Measurements from ENCODE around the gene MEGF6. TPM values are rescaled to one million over a fixed set of nuclear protein-coding genes. Genes with fewer than 3 reads are reported as not detected.

MEGF6 gene
- total RNA-seq, 1 experiment from 2014 or later: 21.3 TPM

DNA sequence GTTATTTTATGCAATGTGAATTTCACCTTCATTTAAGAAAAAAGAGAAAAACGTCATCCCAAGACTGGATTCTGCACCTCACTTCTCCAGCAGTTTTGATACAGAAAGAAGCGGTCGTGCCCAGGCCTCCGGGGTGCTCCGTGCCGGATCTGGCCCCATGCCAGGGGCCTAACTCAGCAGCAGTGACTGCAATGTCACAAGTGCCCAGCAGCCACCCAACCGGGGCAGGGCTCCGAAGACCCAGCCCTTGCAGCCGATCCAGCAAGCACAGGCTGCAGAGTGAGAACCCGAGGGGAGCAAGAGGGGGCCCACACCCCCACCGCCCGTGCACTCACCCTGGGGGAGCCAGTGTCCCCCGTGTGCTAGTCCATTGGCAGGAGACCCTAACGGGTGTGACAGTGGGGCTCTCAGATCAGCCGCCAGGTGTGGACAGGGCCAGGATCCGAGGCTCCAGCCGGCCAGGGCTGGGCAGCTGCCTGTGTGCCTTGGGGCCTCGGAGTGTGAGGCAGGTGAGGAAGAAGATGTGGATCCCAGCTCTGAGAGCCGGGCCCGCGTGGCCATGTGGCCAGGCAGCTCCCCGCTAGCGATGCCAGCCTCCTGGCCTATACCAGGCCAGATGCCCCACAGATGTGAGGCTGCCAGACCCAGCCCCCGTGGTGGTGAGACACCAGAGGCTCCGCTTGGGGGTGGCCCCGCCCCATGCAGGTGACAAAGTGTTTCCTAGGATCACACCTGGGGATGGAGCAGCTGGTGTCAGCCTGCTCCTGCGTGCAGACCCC, 60.6 kb downstream of the MEGF6 start:
- H3K27me3 ChIP-seq (ENCODE audit: insufficient read depth, low read length): no peaks in the 10 kb centered on the region
- no peaks in the 10 kb centered on the region for H3K27me3 Mint-ChIP-seq (ENCODE audit: low read depth)
- no peaks in the 10 kb centered on the region; the same call in 1 of the 2 replicates for H3K4me1 ChIP-seq (ENCODE audit: insufficient read depth, low read length)
- no peak overlapping the region for H3K4me2 ChIP-seq (ENCODE audit: insufficient read depth, insufficient read length, low read length)
- peaks cover 0 to 10% of the 10 kb centered on the region in 2 experiments; a peak in 2 of 4 replicates for H3K4me1 Mint-ChIP-seq
- H4K8ac ChIP-seq (replicated peaks; ENCODE audit: insufficient read length, low read depth, low read length): no peak overlapping the region
- no peak overlapping the region for H3K56ac ChIP-seq (ENCODE audit: insufficient read length, low read depth, low read length)
- H3K79me1 ChIP-seq (ENCODE audit: insufficient read depth, low read depth, low read length, poor library complexity, severe bottlenecking): no peaks in the 10 kb centered on the region
- H3K18ac ChIP-seq (ENCODE audit: insufficient read length, low read depth, low read length): no peak overlapping the region
- H2BK12ac ChIP-seq (ENCODE audit: insufficient read length, low read depth, low read length): no peak overlapping the region
- H3K4ac ChIP-seq (ENCODE audit: low read depth, low read length): no peak overlapping the region
- no peak overlapping the region for H3K4me3 Mint-ChIP-seq
- no peak overlapping the region for H2BK120ac ChIP-seq (ENCODE audit: low read depth, low read length, poor library complexity, severe bottlenecking)
- no CpG with 5 or more reads among the region's 27 CpGs for WGBS (ENCODE audit: extremely low coverage, insufficient read length, low lambda C conversion rate)
- no peak overlapping the region for H4K91ac ChIP-seq (ENCODE audit: insufficient read length, low read depth, low read length)
- H3K9me3 Mint-ChIP-seq: no peaks in the 10 kb centered on the region
- no peak for DNase-seq
- no peak overlapping the region for H2AFZ ChIP-seq (ENCODE audit: low read length)
- no peak overlapping the region for H3K27ac ChIP-seq (ENCODE audit: insufficient read length, low read depth, low read length)
- no peaks in the 10 kb centered on the region for H3K79me2 ChIP-seq (ENCODE audit: insufficient read depth, low read length)
- no peaks in the 10 kb centered on the region for H3K9me3 ChIP-seq (ENCODE audit: control insufficient read depth, low read depth, low read length)
- no peak overlapping the region for H4K5ac ChIP-seq (ENCODE audit: insufficient read length, low read depth, low read length)
- H3K27ac Mint-ChIP-seq: no peak overlapping the region; a peak in 1 of 7 replicates
- TF ChIP-seq, protein P1, sequence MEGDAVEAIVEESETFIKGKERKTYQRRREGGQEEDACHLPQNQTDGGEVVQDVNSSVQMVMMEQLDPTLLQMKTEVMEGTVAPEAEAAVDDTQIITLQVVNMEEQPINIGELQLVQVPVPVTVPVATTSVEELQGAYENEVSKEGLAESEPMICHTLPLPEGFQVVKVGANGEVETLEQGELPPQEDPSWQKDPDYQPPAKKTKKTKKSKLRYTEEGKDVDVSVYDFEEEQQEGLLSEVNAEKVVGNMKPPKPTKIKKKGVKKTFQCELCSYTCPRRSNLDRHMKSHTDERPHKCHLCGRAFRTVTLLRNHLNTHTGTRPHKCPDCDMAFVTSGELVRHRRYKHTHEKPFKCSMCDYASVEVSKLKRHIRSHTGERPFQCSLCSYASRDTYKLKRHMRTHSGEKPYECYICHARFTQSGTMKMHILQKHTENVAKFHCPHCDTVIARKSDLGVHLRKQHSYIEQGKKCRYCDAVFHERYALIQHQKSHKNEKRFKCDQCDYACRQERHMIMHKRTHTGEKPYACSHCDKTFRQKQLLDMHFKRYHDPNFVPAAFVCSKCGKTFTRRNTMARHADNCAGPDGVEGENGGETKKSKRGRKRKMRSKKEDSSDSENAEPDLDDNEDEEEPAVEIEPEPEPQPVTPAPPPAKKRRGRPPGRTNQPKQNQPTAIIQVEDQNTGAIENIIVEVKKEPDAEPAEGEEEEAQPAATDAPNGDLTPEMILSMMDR (conservative IDR thresholded peaks at IDR 0.05): no peak
- H3K23ac ChIP-seq (ENCODE audit: insufficient read length, low read depth, low read length): no peak overlapping the region
- no peak overlapping the region for H2BK15ac ChIP-seq (ENCODE audit: low read depth, low read length)
- H2BK5ac ChIP-seq (ENCODE audit: insufficient read length, low read length): no peak overlapping the region
- no peaks in the 10 kb centered on the region for H3K23me2 ChIP-seq (ENCODE audit: insufficient read length, low read depth, low read length, poor library complexity, severe bottlenecking)
- H3K9ac ChIP-seq (ENCODE audit: extremely low read depth, insufficient read length, low read length): no peak overlapping the region
- no peak overlapping the region for H3T11ph ChIP-seq (ENCODE audit: low read length)
- H2BK20ac ChIP-seq (ENCODE audit: low read depth, low read length, poor library complexity, severe bottlenecking): no peak overlapping the region
- H3K36me3 Mint-ChIP-seq (ENCODE audit: insufficient read depth in 1 of 3, low read depth in 3 of 3): no peaks in the 10 kb centered on the region
- H3K14ac ChIP-seq (ENCODE audit: insufficient read depth, low read length): no peak overlapping the region; the same call in 1 of the 2 replicates
- no peak overlapping the region for H2AK5ac ChIP-seq (ENCODE audit: insufficient read length, low read length)
- no peaks in the 10 kb centered on the region for H4K20me1 ChIP-seq (ENCODE audit: control insufficient read depth, insufficient read depth, insufficient read length)
